ENCODE results near the gene KLHL21.
"Not testable (repeated sequence)": the region's sequence is repeated elsewhere in the genome, so short reads cannot be mapped to it uniquely, and the experiment has no call there.

The KLHL21 gene

GRCh38 chr1:6584126-6585080, 18.3 kb downstream of the KLHL21 start:
- ATAC-seq (no peak), DNase-seq (no peak)

DNA sequence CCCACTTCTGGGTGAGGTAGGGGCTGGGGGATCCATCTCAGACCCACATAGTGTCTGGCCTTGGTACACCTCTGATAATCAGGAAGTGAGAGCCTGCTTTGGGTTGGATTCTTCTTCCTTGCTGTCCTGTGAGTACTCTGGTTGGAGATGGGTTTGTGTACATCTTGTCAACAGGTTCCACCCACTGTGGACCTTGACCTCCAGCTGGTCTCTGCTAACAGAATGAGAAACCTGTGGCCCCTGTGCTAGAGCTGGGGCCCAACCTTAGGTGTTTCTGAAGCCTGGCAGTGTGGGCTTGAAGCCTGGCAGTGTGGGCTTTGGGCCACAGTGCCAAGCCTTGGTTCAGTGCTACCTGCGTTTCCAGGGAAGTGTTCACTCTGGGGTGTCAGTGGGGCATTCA, 20.3 kb downstream of the KLHL21 start:
- no peak for DNase-seq
- ATAC-seq = no peak

DNA sequence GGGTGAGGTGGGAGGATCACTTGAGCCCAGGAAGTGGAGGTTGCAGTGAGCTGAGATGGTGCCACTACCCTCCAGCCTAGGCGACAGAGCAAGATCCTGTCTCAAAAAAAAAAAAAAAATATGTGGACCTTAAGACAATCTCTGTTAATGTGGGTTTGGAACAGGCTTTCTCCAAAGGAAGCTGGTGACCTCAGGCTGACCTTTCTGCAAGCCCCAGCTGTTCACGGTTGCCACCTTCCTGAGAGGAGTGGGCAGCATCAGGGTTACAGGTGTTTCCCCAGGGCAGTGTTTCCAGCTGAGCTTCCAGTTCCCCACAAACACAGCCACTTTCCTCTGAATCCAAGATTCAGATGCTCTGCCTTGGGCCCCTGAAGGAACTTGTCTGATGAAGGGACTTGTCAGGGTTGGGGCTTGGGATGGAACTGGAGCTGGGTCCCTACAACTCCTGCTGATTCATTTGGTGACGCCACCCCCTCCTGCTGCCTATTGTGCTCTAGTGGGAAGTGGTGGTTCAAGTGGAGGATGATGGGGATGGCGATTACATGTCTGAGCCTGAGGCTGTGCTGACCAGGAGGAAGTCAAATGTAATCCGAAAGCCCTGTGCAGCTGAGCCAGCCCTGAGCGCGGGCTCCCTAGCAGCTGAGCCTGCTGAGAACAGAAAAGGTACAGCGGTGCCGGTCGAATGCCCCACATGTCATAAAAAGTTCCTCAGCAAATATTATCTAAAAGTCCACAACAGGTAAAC, 20.9 kb downstream of the KLHL21 start:
- no peak for DNase-seq
- no peak for ATAC-seq

DNA sequence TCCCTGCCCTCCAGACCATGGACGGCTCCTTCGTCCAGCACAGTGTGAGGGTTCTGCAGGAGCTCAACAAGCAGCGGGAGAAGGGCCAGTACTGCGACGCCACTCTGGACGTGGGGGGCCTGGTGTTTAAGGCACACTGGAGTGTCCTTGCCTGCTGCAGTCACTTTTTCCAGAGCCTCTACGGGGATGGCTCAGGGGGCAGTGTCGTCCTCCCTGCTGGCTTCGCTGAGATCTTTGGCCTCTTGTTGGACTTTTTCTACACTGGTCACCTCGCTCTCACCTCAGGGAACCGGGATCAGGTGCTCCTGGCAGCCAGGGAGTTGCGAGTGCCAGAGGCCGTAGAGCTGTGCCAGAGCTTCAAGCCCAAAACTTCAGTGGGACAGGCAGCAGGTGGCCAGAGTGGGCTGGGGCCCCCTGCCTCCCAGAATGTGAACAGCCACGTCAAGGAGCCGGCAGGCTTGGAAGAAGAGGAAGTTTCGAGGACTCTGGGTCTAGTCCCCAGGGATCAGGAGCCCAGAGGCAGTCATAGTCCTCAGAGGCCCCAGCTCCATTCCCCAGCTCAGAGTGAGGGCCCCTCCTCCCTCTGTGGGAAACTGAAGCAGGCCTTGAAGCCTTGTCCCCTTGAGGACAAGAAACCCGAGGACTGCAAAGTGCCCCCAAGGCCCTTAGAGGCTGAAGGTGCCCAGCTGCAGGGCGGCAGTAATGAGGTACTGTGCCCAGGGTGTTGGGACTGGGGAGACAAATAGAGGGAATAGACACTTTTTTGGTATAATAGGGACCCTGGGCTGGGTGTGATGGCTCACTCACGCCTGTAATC, 21.9 kb downstream of the KLHL21 start:
- ATAC-seq (no peak), DNase-seq (no peak)

DNA sequence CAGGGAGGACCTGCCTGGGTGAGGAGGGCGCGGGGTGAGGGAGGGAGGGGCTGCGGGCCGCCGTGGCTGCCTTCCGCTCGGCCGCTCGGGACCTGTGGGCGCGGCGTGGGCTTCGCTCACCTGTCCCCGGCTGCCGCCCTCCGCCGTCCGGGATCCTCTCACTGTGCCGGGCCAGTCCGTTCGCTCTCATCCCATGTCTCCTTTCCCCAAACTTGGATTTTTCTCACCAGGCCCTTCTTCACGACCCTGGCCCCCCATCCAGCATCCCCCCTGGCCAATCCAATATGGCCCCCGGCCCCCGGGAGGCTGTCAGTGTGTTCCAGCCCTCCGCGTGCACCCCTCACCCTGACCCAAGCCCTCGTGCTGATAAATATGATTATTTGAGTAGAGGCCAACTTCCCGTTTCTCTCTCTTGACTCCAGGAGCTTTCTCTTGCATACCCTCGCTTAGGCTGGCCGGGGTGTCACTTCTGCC, 22.5 kb downstream of the KLHL21 start:
- ATAC-seq (peak; percentile 2), DNase-seq (no peak)

- peak; percentile 98 for DNase-seq
- peak; percentile 99 for ATAC-seq
These were observed 23.1 kb downstream of the KLHL21 start, which contains the start of gene ZBTB48 for GRCh38 chr1:6579374-6580118. TSS of gene ZBTB48 (plus strand) at chr1:6579994. CDS start at chr1:6580610, 616 bp downstream.

GRCh38 chr1:6578624-6579373, 23.9 kb downstream of the KLHL21 start:
- DNase-seq (no peak), ATAC-seq (no peak)

DNA sequence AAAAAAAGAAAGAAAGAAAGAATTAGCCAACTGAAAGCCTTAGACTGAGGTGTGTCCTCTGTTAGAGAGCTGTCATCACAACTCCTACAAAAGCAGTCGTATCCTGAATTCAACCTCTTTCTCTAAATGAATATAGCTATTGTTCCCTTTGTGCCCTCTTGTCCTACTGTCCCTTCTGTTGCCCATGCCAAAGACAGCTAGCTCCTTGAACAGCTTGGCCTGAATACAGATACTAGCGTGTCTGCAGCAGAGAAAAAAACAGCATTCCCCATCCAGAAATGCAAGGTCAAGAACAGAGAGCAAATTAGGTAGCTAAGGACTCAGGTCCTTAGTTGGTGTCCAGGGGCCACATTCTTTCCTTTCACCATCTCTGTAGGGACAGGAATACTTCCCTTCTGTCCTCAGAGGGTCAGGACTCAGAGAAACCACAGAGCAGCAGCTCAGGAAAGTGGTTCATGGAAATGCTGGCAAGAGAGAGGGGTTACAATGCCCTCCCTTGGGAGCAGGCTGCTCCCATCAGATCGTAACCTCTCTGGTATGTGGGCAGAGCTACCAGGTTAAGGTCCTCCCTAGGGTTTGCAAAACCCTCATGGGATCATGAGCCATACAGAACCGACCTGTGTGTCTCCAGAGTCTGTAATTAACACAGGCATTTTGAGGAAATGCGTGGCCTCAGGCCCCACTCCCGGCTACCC, 24.7 kb downstream of the KLHL21 start:
- ATAC-seq = no peak

DNA sequence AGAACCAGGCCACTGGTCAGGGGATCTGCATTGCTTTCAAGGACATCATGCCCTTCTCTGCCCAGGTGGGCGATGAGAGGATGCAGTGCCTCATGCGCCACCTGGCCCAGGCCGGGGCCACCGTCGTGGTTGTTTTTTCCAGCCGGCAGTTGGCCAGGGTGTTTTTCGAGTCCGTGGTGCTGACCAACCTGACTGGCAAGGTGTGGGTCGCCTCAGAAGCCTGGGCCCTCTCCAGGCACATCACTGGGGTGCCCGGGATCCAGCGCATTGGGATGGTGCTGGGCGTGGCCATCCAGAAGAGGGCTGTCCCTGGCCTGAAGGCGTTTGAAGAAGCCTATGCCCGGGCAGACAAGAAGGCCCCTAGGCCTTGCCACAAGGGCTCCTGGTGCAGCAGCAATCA, 27.9 kb downstream of the KLHL21 start:
- DNase-seq (no peak), ATAC-seq (no peak)

More for the DNA sequence above, 24.7 kb downstream of the KLHL21 start:
- DNase-seq = no peak

- DNase-seq = no peak
These were observed 28.5 kb downstream of the KLHL21 start for GRCh38 chr1:6574025-6574620.

GRCh38 chr1:6572653-6573383, 29.9 kb downstream of the KLHL21 start:
- ATAC-seq (no peak), DNase-seq (no peak)

More at GRCh38 chr1:6574025-6574620, 28.5 kb downstream of the KLHL21 start:
- no peak for ATAC-seq

DNA sequence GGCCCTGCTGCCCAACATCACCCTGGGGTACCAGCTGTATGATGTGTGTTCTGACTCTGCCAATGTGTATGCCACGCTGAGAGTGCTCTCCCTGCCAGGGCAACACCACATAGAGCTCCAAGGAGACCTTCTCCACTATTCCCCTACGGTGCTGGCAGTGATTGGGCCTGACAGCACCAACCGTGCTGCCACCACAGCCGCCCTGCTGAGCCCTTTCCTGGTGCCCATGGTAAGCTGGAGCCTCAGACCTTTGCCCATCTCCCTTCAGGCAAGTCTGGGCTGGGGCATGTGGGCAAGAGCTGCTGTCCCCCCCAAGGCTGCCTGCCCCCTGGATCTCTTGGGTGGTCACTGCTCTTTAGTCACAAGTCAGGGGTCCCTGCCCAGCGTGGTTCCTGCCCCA, 31.7 kb downstream of the KLHL21 start:
- ATAC-seq (peak; percentile 21), DNase-seq (no peak)

DNA sequence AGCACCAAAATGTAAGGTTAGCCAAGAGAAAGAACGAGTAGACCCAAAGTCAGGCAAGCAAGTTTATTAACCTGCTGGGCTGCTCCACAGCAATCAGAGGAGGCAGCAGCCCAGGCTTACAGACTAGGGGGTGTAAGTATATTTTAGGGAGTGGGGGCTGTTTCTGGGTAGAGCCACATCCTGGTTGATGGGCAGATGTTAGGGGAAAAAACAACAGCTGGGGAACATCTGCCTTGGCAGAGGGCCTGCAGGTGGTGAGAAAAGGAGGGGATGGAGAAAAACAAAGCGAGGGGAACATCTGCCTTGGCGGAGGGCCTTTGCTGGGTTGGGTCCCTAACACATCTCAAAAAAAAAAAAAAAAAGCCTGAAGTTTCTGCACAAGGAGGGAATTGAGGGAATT, 32.6 kb downstream of the KLHL21 start:
- ATAC-seq (no peak), DNase-seq (no peak)

DNA sequence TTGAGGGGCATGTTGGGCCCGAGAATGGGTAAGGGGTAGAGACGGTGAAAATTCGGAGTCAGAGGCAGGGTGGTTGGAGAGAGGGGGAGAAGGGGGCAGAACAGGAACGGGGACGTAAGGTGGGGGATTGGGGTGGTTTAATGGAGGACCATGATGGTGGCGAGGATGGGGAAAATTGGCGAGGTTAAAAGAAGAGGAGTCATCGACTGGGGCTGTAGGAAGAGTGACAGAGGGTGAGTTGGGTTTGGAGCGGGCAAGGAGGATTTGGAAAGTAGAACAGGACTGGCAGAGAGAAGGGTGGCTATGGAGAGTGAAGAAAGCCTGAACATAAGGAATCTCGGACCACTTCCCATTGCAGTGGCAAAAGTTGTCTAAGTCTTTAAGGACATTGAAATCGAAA, 33.6 kb downstream of the KLHL21 start:
- ATAC-seq (no peak), DNase-seq (no peak)

DNA sequence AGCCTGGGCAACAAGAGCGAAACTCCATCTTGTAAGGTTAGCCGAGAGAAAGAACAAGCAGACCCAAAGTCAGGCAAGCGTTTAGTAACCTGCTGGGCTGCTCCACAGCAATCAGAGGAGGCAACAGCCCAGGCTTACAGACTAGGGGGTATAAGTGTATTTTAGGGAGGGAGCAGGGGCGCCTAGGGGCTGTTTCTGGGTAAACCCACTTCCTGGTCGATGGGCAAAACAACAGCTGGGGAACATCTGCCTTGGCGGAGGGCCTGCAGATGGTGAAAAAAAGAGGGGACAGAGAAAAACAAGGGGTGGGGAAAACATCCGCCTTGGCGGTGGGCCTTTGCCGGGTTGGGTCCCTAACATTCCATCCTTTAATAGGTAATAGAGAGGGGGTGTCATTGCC, 42.4 kb downstream of the KLHL21 start:
- DNase-seq = no peak

GRCh38 chr1:6559161-6559560, 43.5 kb downstream of the KLHL21 start:
- not testable (repeated sequence) for DNase-seq, ATAC-seq

More for the DNA sequence above, 42.4 kb downstream of the KLHL21 start:
- no peak for ATAC-seq

- DNase-seq = no peak
These were observed 45.1 kb downstream of the KLHL21 start for GRCh38 chr1:6557597-6557996.

GRCh38 chr1:6554907-6555778, 47.5 kb downstream of the KLHL21 start, which contains the start of gene TAS1R1:
TSS of gene TAS1R1 (plus strand) at chr1:6555307. CDS start at chr1:6555374, 67 bp downstream.
- no peak for DNase-seq
- no peak for ATAC-seq

More at GRCh38 chr1:6557597-6557996, 45.1 kb downstream of the KLHL21 start:
- no peak for ATAC-seq

All from stimulated activated naive CD8-positive, alpha-beta T cell treated with anti-CD3 and anti-CD28 coated beads, Interleukin-15, Interleukin-2, amounts not matched to agents 100 U/mL and 50 U/mL, for 24 hours (primary cell).